Measurements from ENCODE around the gene NAALADL1. TPM values are rescaled to one million over a fixed set of nuclear protein-coding genes. Genes with fewer than 3 reads are reported as not detected.

NAALADL1 gene
- total and polyA plus RNA-seq, 9 of the 15 experiments (the other 6 are each of a cell fraction or from before 2014, with no cell fraction given) = 0.06 to 0.72 (median 0.22) TPM; not detected in 4

DNA sequence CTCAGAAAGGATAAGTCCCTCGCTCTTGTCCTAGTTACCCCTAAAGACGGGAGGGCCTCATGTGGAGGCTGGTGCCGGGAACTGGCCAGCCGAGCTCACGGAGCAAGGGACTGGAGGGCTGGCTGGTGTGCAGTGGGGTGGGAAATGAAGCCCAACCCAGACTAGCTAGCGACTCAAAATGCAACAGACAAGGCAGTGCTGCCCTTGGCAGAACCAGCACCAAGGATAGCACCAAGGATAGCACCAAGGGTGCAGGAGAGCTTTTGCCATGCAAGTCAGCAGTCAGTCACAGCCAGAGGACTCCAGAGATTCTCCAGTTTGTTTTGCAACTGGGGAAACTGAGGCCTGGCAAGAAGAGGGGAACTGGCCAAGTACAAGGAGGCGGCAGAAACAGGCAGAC, 55.1 kb downstream of the NAALADL1 start (continued):
- no peak for TF ChIP-seq DDX20 (tag; IDR thresholded peaks at IDR 0.05; ENCODE audit: low read depth)
- TF ChIP-seq ZNF584 (CRISPR knock-in tag; IDR thresholded peaks at IDR 0.05; ENCODE audit: low read depth) = no peak
- no peak for TF ChIP-seq SMAD2 (IDR thresholded peaks at IDR 0.05; ENCODE audit: low read depth, low read length)
- no peak for TF ChIP-seq ZC3H8 (IDR thresholded peaks at IDR 0.05)
- TF ChIP-seq EHMT2 (IDR thresholded peaks at IDR 0.05) = peak; percentile 93
- TF ChIP-seq MIER1 (IDR thresholded peaks at IDR 0.05; ENCODE audit: low read depth) = peak; percentile 80
- TF ChIP-seq ZSCAN32 (CRISPR knock-in tag; IDR thresholded peaks at IDR 0.05) = no peak

DNA sequence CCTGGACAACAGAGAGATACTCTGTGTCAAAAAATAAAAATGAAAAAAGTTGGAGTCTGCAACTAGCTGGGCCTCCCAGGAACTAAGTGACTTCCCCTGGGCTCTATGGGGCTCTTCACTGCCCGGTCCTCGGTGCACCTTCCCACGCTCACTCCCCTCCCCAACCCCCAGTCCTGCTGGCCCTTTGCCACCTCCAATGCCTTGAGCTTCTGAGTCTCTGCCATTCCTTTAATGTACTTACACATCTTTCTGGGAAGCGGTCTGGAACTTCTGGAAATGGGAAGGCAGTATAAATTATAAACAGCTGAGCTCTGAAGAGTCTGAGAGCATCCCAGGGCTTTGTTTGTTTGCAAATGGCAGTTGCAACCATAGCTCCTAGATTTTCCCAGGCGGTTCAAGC, 55.6 kb downstream of the NAALADL1 start:
- POLR2A ChIA-PET = interaction anchor here (0.6 to 1.6 kb wide), 7 partner anchors 9 to 420 kb away, joined by 3 to 8 read pairs (median 4); partner anchors contain the start of genes ARL2, NEAT1 and TM7SF2
- 48% methylated on average over 5 of the region's 5 CpGs for WGBS (ENCODE audit: insufficient coverage, low coverage, missing lambda C conversion rate)
- in situ Hi-C loops (cut with MboI) = no loop called here

More for the DNA sequence above, 55.6 kb downstream of the NAALADL1 start:
- intact Hi-C loops (cut with micrococcal nuclease) = no loop called here
- H3K4me2 ChIP-seq (ENCODE audit: insufficient read depth, low read length) = no peak overlapping the region
- H4K20me1 ChIP-seq (replicated peaks; ENCODE audit: control insufficient read depth, insufficient read depth, low read length) = no peaks in the 10 kb centered on the region
- H3K9me1 ChIP-seq (ENCODE audit: control insufficient read depth, insufficient read depth, low read length) = no peaks in the 10 kb centered on the region
- no peaks in the 10 kb centered on the region for H3K27me3 ChIP-seq (ENCODE audit: control insufficient read depth in 2 of 2, insufficient read depth in 2 of 2, low read length in 2 of 2)
- CTCF ChIA-PET (ENCODE audit: low intra/inter-chr PET ratio) = no interaction called here
- no peak overlapping the region for H3K4me3 ChIP-seq
- no peak overlapping the region for H3K27ac ChIP-seq (ENCODE audit: extremely low read depth, low read depth, low read length)
- no peaks in the 10 kb centered on the region for H3K36me3 ChIP-seq (ENCODE audit: control insufficient read depth, insufficient read depth, low read length)
- FAIRE-seq = no peak
- DNase-seq (ENCODE audit: extremely low read depth in 1 of 4, low spot score in 3 of 4) = no peak
- TF ChIP-seq ZNF212 (CRISPR knock-in tag; IDR thresholded peaks at IDR 0.05) (no peak), NFIC (IDR thresholded peaks at IDR 0.05) (0 out of 2 replicates have a peak, but pooled peaks have one; percentile 24)
- H3K9ac ChIP-seq (ENCODE audit: insufficient read depth in 1 of 2, low read depth in 2 of 2, low read length in 2 of 2) = peak overlapping the region in 1 of 2 experiments; percentile 61; a peak in 1 of 4 replicates
- ATAC-seq = no peak
- H2AFZ ChIP-seq (ENCODE audit: low read depth, low read length) = no peak overlapping the region
- no TSS peak for BruUV-seq (replicated peaks)
- peaks cover 14 to 20% of the 10 kb centered on the region in 2 experiments; a peak in 4 of 5 replicates for H3K4me1 ChIP-seq (replicated peaks in 1 of 2; ENCODE audit: control insufficient read depth in 2 of 2, insufficient read depth in 2 of 2, low read length in 2 of 2)
- no peaks in the 10 kb centered on the region for H3K9me3 ChIP-seq (replicated peaks; ENCODE audit: control insufficient read depth, insufficient read depth, low read depth, low read length)
- no peaks in the 10 kb centered on the region for H3K79me2 ChIP-seq (ENCODE audit: control insufficient read depth, insufficient read depth, low read length)

Measured in K562 (cell line).